Endothelial cell (in vitro differentiated cells): ENCODE measurements around the gene SYNGR2. TPM values are rescaled to one million over a fixed set of nuclear protein-coding genes. Genes with fewer than 3 reads are reported as not detected.

ENCODE experiments used
- DNase-seq: peaks from one replicate; pipeline ENCODE4 v3.0.0; 2021; ENCODE audit warnings: low spot score
- H3K27ac Mint-ChIP-seq: one replicate; pipeline ENCODE4 v1.8.0; 2021; ENCODE audit warnings: mixed read lengths, inconsistent platforms; ENCODE audit not compliant: unreplicated experiment
- H3K27me3 Mint-ChIP-seq: one replicate; pipeline ENCODE4 v1.8.0; 2021; ENCODE audit warnings: mild to moderate bottlenecking, moderate library complexity, mixed read lengths, inconsistent platforms; ENCODE audit not compliant: unreplicated experiment
- H3K36me3 Mint-ChIP-seq: one replicate; pipeline ENCODE4 v1.8.0; 2021; ENCODE audit warnings: mild to moderate bottlenecking, low read depth, mixed read lengths, inconsistent platforms; ENCODE audit not compliant: unreplicated experiment
- H3K4me1 Mint-ChIP-seq: one replicate; pipeline ENCODE4 v1.8.0; 2021; ENCODE audit warnings: mild to moderate bottlenecking, mixed read lengths, inconsistent platforms; ENCODE audit not compliant: unreplicated experiment
- H3K4me3 Mint-ChIP-seq: one replicate; pipeline ENCODE4 v1.8.0; 2021; ENCODE audit warnings: mild to moderate bottlenecking, mixed read lengths, inconsistent platforms; ENCODE audit not compliant: unreplicated experiment
- H3K9me3 Mint-ChIP-seq: one replicate; pipeline ENCODE4 v1.8.0; 2021; ENCODE audit warnings: mixed read lengths, inconsistent platforms; ENCODE audit not compliant: unreplicated experiment
- total RNA-seq: library from RNA; stranded (reverse); fragmentation: NEBNext Ultra II Directional; extraction: Animal tissue kit (Norgen Biotek cat#: 25700); gene quantifications from one replicate; pipeline ENCODE4 v1.2.1, GENCODE V29; 2021; ENCODE audit not compliant: unreplicated experiment
- TF ChIP-seq, protein P1 (sequence below): fragments of 200-600 bp; sonication (generic); IDR thresholded peaks from one replicate; pipeline ENCODE4 v1.5.0; 2021; ENCODE audit warnings: antibody characterized with exemption; ENCODE audit not compliant: unreplicated experiment

The SYNGR2 gene
- total RNA-seq, 1 donor from 2014 or later = 72.6 TPM

DNA sequence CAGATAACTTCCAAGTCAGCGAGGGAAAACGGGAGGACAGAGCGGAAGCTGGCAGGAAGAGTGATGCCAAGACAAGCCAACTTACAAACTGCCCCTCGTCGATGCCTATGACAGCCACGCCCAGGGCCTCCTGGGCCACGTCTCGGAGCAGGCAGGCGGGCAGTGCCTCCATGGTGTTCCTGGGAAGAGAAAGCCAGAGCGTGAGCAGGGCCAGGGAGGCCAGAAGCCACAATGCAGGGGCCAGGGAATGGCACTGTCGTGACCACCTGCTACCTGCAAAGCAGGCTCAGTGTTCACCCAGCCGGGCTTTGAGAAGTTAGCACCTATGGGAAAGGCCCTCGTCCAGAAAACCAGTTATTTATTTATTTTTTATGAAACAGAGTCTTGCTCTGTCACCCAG, 14.1 kb downstream of the SYNGR2 start:
- TF ChIP-seq, protein P1, sequence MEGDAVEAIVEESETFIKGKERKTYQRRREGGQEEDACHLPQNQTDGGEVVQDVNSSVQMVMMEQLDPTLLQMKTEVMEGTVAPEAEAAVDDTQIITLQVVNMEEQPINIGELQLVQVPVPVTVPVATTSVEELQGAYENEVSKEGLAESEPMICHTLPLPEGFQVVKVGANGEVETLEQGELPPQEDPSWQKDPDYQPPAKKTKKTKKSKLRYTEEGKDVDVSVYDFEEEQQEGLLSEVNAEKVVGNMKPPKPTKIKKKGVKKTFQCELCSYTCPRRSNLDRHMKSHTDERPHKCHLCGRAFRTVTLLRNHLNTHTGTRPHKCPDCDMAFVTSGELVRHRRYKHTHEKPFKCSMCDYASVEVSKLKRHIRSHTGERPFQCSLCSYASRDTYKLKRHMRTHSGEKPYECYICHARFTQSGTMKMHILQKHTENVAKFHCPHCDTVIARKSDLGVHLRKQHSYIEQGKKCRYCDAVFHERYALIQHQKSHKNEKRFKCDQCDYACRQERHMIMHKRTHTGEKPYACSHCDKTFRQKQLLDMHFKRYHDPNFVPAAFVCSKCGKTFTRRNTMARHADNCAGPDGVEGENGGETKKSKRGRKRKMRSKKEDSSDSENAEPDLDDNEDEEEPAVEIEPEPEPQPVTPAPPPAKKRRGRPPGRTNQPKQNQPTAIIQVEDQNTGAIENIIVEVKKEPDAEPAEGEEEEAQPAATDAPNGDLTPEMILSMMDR = no peak
- no peak overlapping the region for H3K4me3 Mint-ChIP-seq
- H3K4me1 Mint-ChIP-seq = peaks cover 6% of the 10 kb centered on the region
- no peaks in the 10 kb centered on the region for H3K9me3 Mint-ChIP-seq
- H3K27ac Mint-ChIP-seq = no peak overlapping the region
- peaks cover 7% of the 10 kb centered on the region for H3K27me3 Mint-ChIP-seq
- H3K36me3 Mint-ChIP-seq = peaks cover 5% of the 10 kb centered on the region
- DNase-seq = no peak

DNA sequence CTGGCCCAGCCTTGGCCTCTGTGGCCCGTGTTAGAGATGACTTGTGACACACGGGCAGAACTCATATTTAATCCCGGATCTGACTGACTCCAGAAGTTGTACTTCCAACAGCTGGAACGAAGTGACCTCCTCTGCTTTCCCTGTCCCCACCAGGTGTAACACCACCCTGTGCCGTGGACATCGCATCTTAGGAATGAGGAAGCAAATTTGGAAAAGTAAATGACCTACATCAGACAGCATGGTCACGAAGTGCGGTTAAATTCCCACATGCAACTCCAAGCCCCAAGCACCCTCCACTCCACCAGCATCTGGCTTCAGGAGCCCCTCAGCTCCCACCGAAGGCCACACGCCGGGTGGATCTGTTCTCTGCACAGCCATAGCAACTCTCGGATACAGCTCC, 15.5 kb downstream of the SYNGR2 start:
- Mint-ChIP-seq H3K27ac (no peak overlapping the region), H3K4me1 (peaks cover 9% of the 10 kb centered on the region)

DNA sequence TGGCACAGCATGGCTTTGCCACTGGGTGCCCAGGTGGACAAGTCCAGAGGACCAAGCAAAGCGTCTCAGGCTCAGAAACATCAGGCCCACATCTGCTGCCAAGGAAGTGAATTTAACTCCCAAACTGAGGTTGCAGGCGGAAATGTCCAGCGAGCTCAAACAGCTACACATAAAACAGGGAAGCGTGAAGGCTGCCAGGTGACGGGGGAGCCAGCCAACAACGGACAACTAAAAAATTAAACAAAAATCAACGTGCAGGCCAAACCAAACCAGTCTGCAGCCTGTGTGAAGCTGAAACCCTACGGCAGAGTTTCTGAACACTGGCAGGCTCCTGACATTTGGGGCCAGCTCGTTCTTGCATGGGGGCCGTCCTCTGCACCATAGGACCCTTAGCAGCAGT, 16.0 kb downstream of the SYNGR2 start:
- Mint-ChIP-seq H3K27ac (no peak overlapping the region), H3K4me1 (peaks cover 9% of the 10 kb centered on the region), H3K9me3 (no peaks in the 10 kb centered on the region), H3K36me3 (peaks cover 5% of the 10 kb centered on the region), H3K27me3 (peaks cover 9% of the 10 kb centered on the region), H3K4me3 (no peak overlapping the region)
- no peak for DNase-seq
- TF ChIP-seq, protein P1 = no peak

More for the DNA sequence above, 15.5 kb downstream of the SYNGR2 start:
- Mint-ChIP-seq H3K27me3 (peaks cover 9% of the 10 kb centered on the region), H3K9me3 (no peaks in the 10 kb centered on the region), H3K36me3 (peaks cover 5% of the 10 kb centered on the region), H3K4me3 (no peak overlapping the region)
- DNase-seq = no peak
- TF ChIP-seq, protein P1 = no peak

DNA sequence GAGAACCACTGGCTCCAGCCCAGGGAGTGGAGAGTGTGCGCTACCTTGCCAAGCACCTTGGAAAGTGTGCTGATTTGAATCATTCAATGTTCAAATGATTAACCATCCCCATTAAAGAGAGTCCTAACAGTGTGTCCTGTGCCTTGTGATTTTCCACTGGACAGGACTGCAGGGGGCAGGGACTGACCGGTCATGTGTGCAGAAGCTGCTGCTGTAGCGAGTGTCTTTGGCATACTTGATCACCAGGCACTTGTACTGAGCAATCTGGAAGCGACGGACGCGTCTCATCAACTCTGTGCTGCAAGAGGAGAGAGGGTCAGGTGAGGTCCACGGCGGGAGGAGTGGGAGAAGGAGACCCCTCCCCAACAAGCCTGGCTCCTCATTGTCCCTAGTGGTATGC, 16.5 kb downstream of the SYNGR2 start:
- Mint-ChIP-seq H3K4me3 (no peak overlapping the region), H3K9me3 (no peaks in the 10 kb centered on the region), H3K27me3 (peaks cover 9% of the 10 kb centered on the region), H3K36me3 (peaks cover 5% of the 10 kb centered on the region), H3K4me1 (peaks cover 9% of the 10 kb centered on the region), H3K27ac (no peak overlapping the region)
- no peak for DNase-seq
- TF ChIP-seq, protein P1 = no peak

DNA sequence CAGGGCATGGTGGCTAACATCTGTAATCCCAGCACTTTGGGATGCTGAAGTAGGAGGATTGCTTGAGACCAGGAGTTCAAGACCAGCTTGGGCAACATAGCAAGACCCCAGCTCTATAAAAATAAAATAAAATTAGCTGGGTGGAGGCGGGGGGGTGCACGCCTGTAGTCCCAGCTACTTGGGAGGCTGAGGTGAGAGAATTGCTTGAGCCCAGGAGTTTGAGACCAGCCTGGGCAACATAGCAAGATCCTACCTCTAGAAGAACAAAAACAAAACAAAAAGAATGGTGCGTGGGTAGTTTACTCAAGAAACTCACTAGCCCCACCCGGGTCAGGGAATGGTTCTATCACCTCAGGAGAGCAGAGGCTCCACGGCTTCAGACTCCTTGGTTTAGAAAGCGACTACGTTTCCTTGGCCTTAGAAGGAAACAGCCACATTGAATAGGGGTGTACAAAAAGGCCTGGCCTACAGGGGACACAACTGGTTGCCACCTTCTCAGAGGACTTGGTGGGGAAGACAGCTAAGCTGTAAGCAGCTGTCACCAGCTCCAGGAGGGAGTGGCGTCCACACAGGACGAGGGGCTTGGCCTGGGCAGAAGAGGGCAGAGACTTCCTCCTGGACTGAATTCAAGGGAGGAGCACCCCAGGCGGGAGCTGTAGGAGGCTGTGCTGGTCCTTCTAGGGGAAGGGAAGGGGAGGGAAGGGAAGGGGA, 17.8 kb downstream of the SYNGR2 start:
- Mint-ChIP-seq H3K4me1 (peaks cover 13% of the 10 kb centered on the region), H3K36me3 (peaks cover 5% of the 10 kb centered on the region), H3K27ac (no peak overlapping the region), H3K9me3 (no peaks in the 10 kb centered on the region), H3K27me3 (peaks cover 9% of the 10 kb centered on the region), H3K4me3 (peak overlapping the region; percentile 62)
- TF ChIP-seq, protein P1 = no peak
- no peak for DNase-seq
